WTC11 (cell line): Measurements from ENCODE around the gene MAP1B. TPM values are rescaled to one million over a fixed set of nuclear protein-coding genes. Genes with fewer than 3 reads are reported as not detected.

Source experiments
- ATAC-seq: fragments of 200-7000 bp; cut with Tn5 transposase; 2 replicates; pipeline ENCODE4 v1.10.0; 2021; ENCODE audit warnings: mild to moderate bottlenecking, moderate library complexity
- CTCF ChIA-PET: fragments of 300-600 bp; sonication (Branson Sonifier 250); formaldehyde crosslinking; loops from one replicate; lab custom pipeline; 2021; ENCODE audit warnings: antibody characterized with exemption; lab: Charles Lee
- POLR2A ChIA-PET: fragments of 350-600 bp; sonication (Branson Sonifier 250); formaldehyde crosslinking; loops from one replicate; lab custom pipeline; 2021; ENCODE audit warnings: antibody characterized with exemption; lab: Charles Lee
- DNase-seq: peaks from one replicate; pipeline ENCODE4 v3.0.0; 2021; ENCODE audit warnings: low spot score
- H3K27ac Mint-ChIP-seq: 2 replicates; pipeline ENCODE4 v1.8.0; 2021; ENCODE audit warnings: mixed read lengths
- H3K27me3 Mint-ChIP-seq: 2 replicates; pipeline ENCODE4 v1.8.0; 2021; ENCODE audit warnings: low read depth, mild to moderate bottlenecking, moderate library complexity, mixed read lengths
- H3K36me3 Mint-ChIP-seq: 2 replicates; pipeline ENCODE4 v1.8.0; 2021; ENCODE audit warnings: mixed read lengths
- H3K4me1 Mint-ChIP-seq: 2 replicates; pipeline ENCODE4 v1.8.0; 2022; ENCODE audit warnings: mixed read lengths
- H3K4me3 Mint-ChIP-seq: 2 replicates; pipeline ENCODE4 v1.8.0; 2021; ENCODE audit warnings: mild to moderate bottlenecking, moderate library complexity, mixed read lengths
- H3K9me3 Mint-ChIP-seq: 2 replicates; pipeline ENCODE4 v1.8.0; 2021; ENCODE audit warnings: mixed read lengths
- ARID4B ChIP-seq: sonication (generic); formaldehyde crosslinking; IDR thresholded peaks from 2 replicates; pipeline ENCODE4 v1.8.0; 2023; ENCODE audit warnings: missing genetic modification reagents, mild to moderate bottlenecking, borderline replicate concordance
- FOXK1 ChIP-seq: sonication (generic); formaldehyde crosslinking; IDR thresholded peaks from 2 replicates; pipeline ENCODE4 v1.8.0; 2022; ENCODE audit warnings: mild to moderate bottlenecking, moderate library complexity, missing genetic modification reagents
- GRHL2 ChIP-seq: fragments of 250-450 bp; sonication (Bioruptor Pico); IDR thresholded peaks from 2 replicates; pipeline ENCODE4 v1.8.0; 2022; ENCODE audit warnings: mild to moderate bottlenecking, moderate library complexity; ENCODE audit not compliant: insufficient replicate concordance, severe bottlenecking
- HMGA2 ChIP-seq: fragments of 250-450 bp; sonication (Bioruptor Pico); IDR thresholded peaks from 2 replicates; pipeline ENCODE4 v1.4.0; 2021; ENCODE audit warnings: mild to moderate bottlenecking, moderate library complexity
- JUN ChIP-seq: sonication (generic); formaldehyde crosslinking; IDR thresholded peaks from 2 replicates; pipeline ENCODE4 v1.8.0; 2023; ENCODE audit warnings: mild to moderate bottlenecking, missing genetic modification reagents
- MLX ChIP-seq: sonication (generic); formaldehyde crosslinking; IDR thresholded peaks from 2 replicates; pipeline ENCODE4 v1.8.1; 2023; ENCODE audit warnings: mild to moderate bottlenecking, missing genetic modification reagents, moderate library complexity
- NFATC4 ChIP-seq: fragments of 250-450 bp; sonication (Bioruptor Pico); IDR thresholded peaks from 2 replicates; pipeline ENCODE4 v1.9.0; 2021; ENCODE audit warnings: mild to moderate bottlenecking
- NR1H2 ChIP-seq: sonication (generic); formaldehyde crosslinking; IDR thresholded peaks from 2 replicates; pipeline ENCODE4 v1.9.0; 2021; ENCODE audit warnings: mild to moderate bottlenecking, moderate library complexity, missing genetic modification reagents
- PRRX2 ChIP-seq: fragments of 250-450 bp; sonication (Bioruptor Pico); IDR thresholded peaks from 2 replicates; pipeline ENCODE4 v1.8.0; 2021; ENCODE audit warnings: mild to moderate bottlenecking
- RELA ChIP-seq: sonication (generic); formaldehyde crosslinking; IDR thresholded peaks from 2 replicates; pipeline ENCODE4 v1.8.1; 2022; ENCODE audit warnings: missing genetic modification reagents, mild to moderate bottlenecking, borderline replicate concordance
- RORB ChIP-seq: fragments of 250-450 bp; sonication (Bioruptor Pico); IDR thresholded peaks from 2 replicates; pipeline ENCODE4 v1.9.0; 2021; ENCODE audit warnings: mild to moderate bottlenecking
- TCF7 ChIP-seq: sonication (generic); formaldehyde crosslinking; IDR thresholded peaks from 2 replicates; pipeline ENCODE4 v1.8.0; 2022; ENCODE audit warnings: mild to moderate bottlenecking, low read depth, missing genetic modification reagents, moderate library complexity
- TP53 ChIP-seq: sonication (generic); formaldehyde crosslinking; IDR thresholded peaks from 2 replicates; pipeline ENCODE4 v1.8.1; 2023; ENCODE audit warnings: mild to moderate bottlenecking, missing genetic modification reagents
- USF2 ChIP-seq: sonication (generic); formaldehyde crosslinking; IDR thresholded peaks from 2 replicates; pipeline ENCODE4 v1.8.1; 2023; ENCODE audit warnings: mild to moderate bottlenecking, missing genetic modification reagents, moderate library complexity
- ZMAT4 ChIP-seq: fragments of 250-450 bp; sonication (Bioruptor Pico); IDR thresholded peaks from 2 replicates; pipeline ENCODE4 v1.9.0; 2021; ENCODE audit warnings: mild to moderate bottlenecking
- ZNF138 ChIP-seq: sonication (generic); formaldehyde crosslinking; conservative IDR thresholded peaks from 2 replicates; pipeline ENCODE4 v1.8.1; 2022; ENCODE audit warnings: mild to moderate bottlenecking, moderate library complexity, missing genetic modification reagents
- ZNF219 ChIP-seq: sonication (generic); formaldehyde crosslinking; IDR thresholded peaks from 2 replicates; pipeline ENCODE4 v1.8.0; 2023; ENCODE audit warnings: missing genetic modification reagents, mild to moderate bottlenecking, borderline replicate concordance
- ZNF281 ChIP-seq: sonication (generic); formaldehyde crosslinking; IDR thresholded peaks from 2 replicates; pipeline ENCODE4 v1.8.0; 2023; ENCODE audit warnings: mild to moderate bottlenecking, missing genetic modification reagents
- ZNF317 ChIP-seq: sonication (generic); formaldehyde crosslinking; IDR thresholded peaks from 2 replicates; pipeline ENCODE4 v1.8.1; 2023; ENCODE audit warnings: low read depth, mild to moderate bottlenecking, moderate library complexity, missing genetic modification reagents, borderline replicate concordance
- ZNF416 ChIP-seq: fragments of 250-450 bp; sonication (Bioruptor Pico); IDR thresholded peaks from 2 replicates; pipeline ENCODE4 v1.9.0; 2021; ENCODE audit warnings: mild to moderate bottlenecking, inconsistent platforms
- ZNF423 ChIP-seq: fragments of 250-450 bp; sonication (Bioruptor Pico); IDR thresholded peaks from 2 replicates; pipeline ENCODE4 v2.1.2; 2022; ENCODE audit warnings: mild to moderate bottlenecking, moderate library complexity
- ZNF512 ChIP-seq: sonication (generic); formaldehyde crosslinking; IDR thresholded peaks from 2 replicates; pipeline ENCODE4 v1.8.1; 2022; ENCODE audit warnings: missing genetic modification reagents, borderline replicate concordance
- total RNA-seq: library from RNA; stranded (reverse); gene quantifications from 3 replicates; pipeline ENCODE4 v1.2.3, GENCODE V29; 2021

Gene MAP1B
- total RNA-seq, 1 experiment from 2014 or later = 95.0 TPM

GRCh38 chr5:72082048-72082447, 25.2 kb upstream of the MAP1B start:
- ATAC-seq (no peak), DNase-seq (no peak)
- Mint-ChIP-seq H3K9me3 (no peaks in the 10 kb centered on the region), H3K27me3 (no peaks in the 10 kb centered on the region), H3K4me1 (peaks cover 24% of the 10 kb centered on the region), H3K27ac (no peak overlapping the region), H3K4me3 (no peak overlapping the region), H3K36me3 (no peaks in the 10 kb centered on the region)
- TF ChIP-seq ZNF317 (CRISPR knock-in tag) (no peak), TCF7 (CRISPR knock-in tag) (no peak), MLX (CRISPR knock-in tag) (no peak)
- ChIA-PET CTCF (no interaction called here), POLR2A (no interaction called here)

- Mint-ChIP-seq H3K36me3 (no peaks in the 10 kb centered on the region), H3K27me3 (no peaks in the 10 kb centered on the region), H3K9me3 (no peaks in the 10 kb centered on the region), H3K4me1 (0 out of 2 replicates have a peak, but pooled peaks cover 3% of the 10 kb centered on the region), H3K4me3 (no peak overlapping the region), H3K27ac (no peak overlapping the region)
- DNase-seq (no peak), ATAC-seq (no peak)
- TF ChIP-seq ZMAT4 (CRISPR knock-in tag) = no peak
- no peak for TF ChIP-seq NR1H2 (CRISPR knock-in tag)
- TF ChIP-seq PRRX2 (CRISPR knock-in tag) = no peak
- no peak for TF ChIP-seq ZNF281 (CRISPR knock-in tag)
- no peak for TF ChIP-seq ZNF423 (CRISPR knock-in tag)
- no peak for TF ChIP-seq NFATC4
- CTCF ChIA-PET = no interaction called here
- POLR2A ChIA-PET = no interaction called here
Observed at GRCh38 chr5:72084876-72085275, 22.4 kb upstream of the MAP1B start.

- DNase-seq = no peak
- Mint-ChIP-seq H3K36me3 (no peaks in the 10 kb centered on the region), H3K4me1 (no peaks in the 10 kb centered on the region), H3K27me3 (no peaks in the 10 kb centered on the region), H3K4me3 (no peak overlapping the region), H3K27ac (no peak overlapping the region), H3K9me3 (no peaks in the 10 kb centered on the region)
- POLR2A ChIA-PET = no interaction called here
- CTCF ChIA-PET = no interaction called here
- no peak for ATAC-seq
- TF ChIP-seq ZNF416 (CRISPR knock-in tag) = no peak
- TF ChIP-seq RORB (CRISPR knock-in tag) = no peak
- TF ChIP-seq ZNF138 = no peak
- TF ChIP-seq ZMAT4 (CRISPR knock-in tag) = no peak
- TF ChIP-seq ARID4B (CRISPR knock-in tag) = no peak
- TF ChIP-seq FOXK1 = no peak
- no peak for TF ChIP-seq RELA (CRISPR knock-in tag)
- TF ChIP-seq ZNF423 (CRISPR knock-in tag) = no peak
- no peak for TF ChIP-seq TCF7 (CRISPR knock-in tag)
- no peak for TF ChIP-seq ZNF219 (CRISPR knock-in tag)
- TF ChIP-seq HMGA2 = no peak
- no peak for TF ChIP-seq TP53 (CRISPR knock-in tag)
- TF ChIP-seq JUN (CRISPR knock-in tag) = no peak
- no peak for TF ChIP-seq NR1H2 (CRISPR knock-in tag)
- TF ChIP-seq NFATC4 = no peak
- no peak for TF ChIP-seq GRHL2
- TF ChIP-seq ZNF512 (CRISPR knock-in tag) = no peak
- no peak for TF ChIP-seq USF2 (CRISPR knock-in tag)
Observed at GRCh38 chr5:72085319-72085718, 22.0 kb upstream of the MAP1B start.
